Stomach (tissue), 9 donors: ENCODE data around the gene PRKN. TPM values are rescaled to one million over a fixed set of nuclear protein-coding genes. Genes with fewer than 3 reads are reported as not detected.

Source experiments
- DNase-seq, 2 donors: peaks; one replicate each; pipeline versions ENCODE4 v3.0.0 to v3.0.0-alpha.2; 2013 to 2019
- H3K27ac ChIP-seq, 5 donors: fragments of 200-600 bp in 4 of 5; sonication (generic) in 4 of 5; one replicate each; pipeline ENCODE4 v1.5.1; 2013 to 2019; ENCODE audit warnings: mild to moderate bottlenecking in 1 of 5, moderate library complexity in 1 of 5
- H3K27me3 ChIP-seq, 3 donors: fragments of 200-600 bp; sonication (generic); one replicate each; pipeline ENCODE4 v1.5.1; 2017 to 2019; ENCODE audit warnings: mixed run types in 1 of 3
- H3K36me3 ChIP-seq, 4 donors: fragments of 200-600 bp; sonication (generic); 1 replicate in 3 of 4; 2 replicates in 1 of 4; pipeline ENCODE4 v1.5.1; 2016 to 2019
- H3K4me1 ChIP-seq, 4 donors: fragments of 200-600 bp; sonication (generic); one replicate each; pipeline ENCODE4 v1.5.1; 2016 to 2019
- H3K4me3 ChIP-seq, 4 donors: fragments of 200-600 bp; sonication (generic) in 3 of 4; one replicate each; pipeline ENCODE4 v1.5.1; 2016 to 2019; ENCODE audit warnings: mild to moderate bottlenecking in 1 of 4
- H3K9me3 ChIP-seq, 4 donors: fragments of 200-600 bp; sonication (generic); one replicate each; pipeline ENCODE4 v1.5.1; 2016 to 2019
- CTCF ChIP-seq, 7 experiments: fragments of 450-650 bp in 4 of 7; fragments of 200-600 bp in 3 of 7; sonication (generic) in 3 of 7; IDR thresholded peaks; one replicate each; pipeline ENCODE4 v1.5.1; 2016 to 2019; ENCODE audit warnings: antibody characterized with exemption in 7 of 7, control low read depth in 2 of 7, mild to moderate bottlenecking in 1 of 7
- EP300 ChIP-seq: sonication (generic); formaldehyde crosslinking; IDR thresholded peaks from one replicate; pipeline ENCODE4 v1.6.1; 2017; ENCODE audit warnings: antibody characterized with exemption
- POLR2A ChIP-seq, 4 donors: fragments of 450-650 bp; IDR thresholded peaks; one replicate each; pipeline ENCODE4 v1.6.1; 2016; ENCODE audit warnings: antibody characterized with exemption in 4 of 4, control low read depth in 2 of 4, mild to moderate bottlenecking in 1 of 4, moderate library complexity in 1 of 4
- POLR2AphosphoS5 ChIP-seq, 3 donors: sonication (generic); formaldehyde crosslinking; IDR thresholded peaks; one replicate each; pipeline ENCODE4 v1.6.1; 2016; ENCODE audit warnings: antibody characterized with exemption in 3 of 3
- WGBS, 5 donors: extraction: QIAGEN DNeasy Blood & Tissue Kit in 3 of 5; methylation state at CpG; one replicate each; pipeline versions ENCODE4 v1.1.5 to v1.1.7; 2013 to 2018; 5-methylcytosine and 5-hydroxymethylcytosine counted together
- intact Hi-C: fragments of 100-400 bp; cut with DNase I; formaldehyde crosslinking; loops from one replicate; pipeline ENCODE4 v1.15.1; 2023; ENCODE audit warnings: low total_unique reads
- polyA plus RNA-seq, 3 donors: library from polyadenylated mRNA; stranded (reverse); fragments of 200-250 nt; gene quantifications; one replicate each; pipeline ENCODE4 v1.2.3, GENCODE V29; 2013
- total RNA-seq, 5 donors: library from RNA; depleted of rRNA; stranded (reverse); fragments of >200 nt; gene quantifications; one replicate each; pipeline versions ENCODE4 v1.1.0 to v1.2.3, GENCODE V29; 2014 to 2016
- donor health status: healthy with polysubstance abuse.
- donor health status: Bipolar disorder and iron deficiency.
- donor health status: healthy.

The PRKN gene
- total and polyA plus RNA-seq, 8 donors = 0.68 to 19.8 (median 9.5) TPM

- no peak for DNase-seq
- Histone ChIP-seq H3K27me3 (no peaks in the 10 kb centered on the region), H3K4me3 (no peak overlapping the region), H3K4me1 (peaks cover 0 to 25% (median 4%) of the 10 kb centered on the region in 4 donors), H3K27ac (no peak overlapping the region), H3K9me3 (peaks cover 0 to 5% (median under 1%) of the 10 kb centered on the region in 4 donors), H3K36me3 (no peaks in the 10 kb centered on the region)
- intact Hi-C loops = no loop called here
- TF ChIP-seq CTCF (IDR thresholded peaks at IDR 0.05) = no peak
Measured at GRCh38 chr6:162636167-162636566, 91.4 kb downstream of the PRKN start.

DNA sequence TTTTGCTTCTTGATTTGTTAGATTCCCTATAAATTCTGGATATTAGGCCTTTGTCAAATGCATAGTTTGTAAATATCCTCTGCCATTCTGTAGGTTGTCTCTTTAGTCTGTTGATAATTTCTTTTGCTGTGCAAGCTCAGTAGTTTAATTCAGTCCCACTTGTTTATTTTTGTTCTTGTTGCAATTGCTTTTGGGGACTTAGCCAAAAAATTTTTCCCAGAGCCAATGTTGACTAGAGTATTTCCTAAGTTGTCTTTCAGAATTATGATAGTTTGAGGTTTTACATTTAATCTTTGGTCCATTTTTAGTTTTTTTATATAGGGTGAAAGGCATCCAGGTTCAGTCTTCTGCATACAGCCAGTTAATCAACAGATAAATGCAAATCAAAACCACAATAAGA lies 96.0 kb downstream of the PRKN start:
- H3K36me3 ChIP-seq = no peaks in the 10 kb centered on the region
- no peak for DNase-seq
- intact Hi-C loops = no loop called here
- peaks cover 0 to 10% (median 0%) of the 10 kb centered on the region in 4 donors for H3K4me1 ChIP-seq
- no peak overlapping the region for H3K27ac ChIP-seq
- no peaks in the 10 kb centered on the region for H3K27me3 ChIP-seq
- H3K4me3 ChIP-seq = no peak overlapping the region
- H3K9me3 ChIP-seq = peaks cover 0 to 11% (median 2%) of the 10 kb centered on the region in 4 donors
- no peak for TF ChIP-seq POLR2AphosphoS5 (IDR thresholded peaks at IDR 0.05)
- no peak for TF ChIP-seq EP300
- TF ChIP-seq POLR2A (IDR thresholded peaks at IDR 0.05) = no peak
- no peak for TF ChIP-seq CTCF (IDR thresholded peaks at IDR 0.05)

- Histone ChIP-seq H3K27ac (no peak overlapping the region), H3K4me1 (peaks cover 0 to 11% (median 3%) of the 10 kb centered on the region in 4 donors), H3K9me3 (peaks cover 0 to 11% (median 2%) of the 10 kb centered on the region in 4 donors), H3K4me3 (no peak overlapping the region), H3K27me3 (no peaks in the 10 kb centered on the region), H3K36me3 (no peaks in the 10 kb centered on the region)
- no peak for TF ChIP-seq CTCF (IDR thresholded peaks at IDR 0.05)
- TF ChIP-seq EP300 = no peak
- no peak for TF ChIP-seq POLR2AphosphoS5 (IDR thresholded peaks at IDR 0.05)
- TF ChIP-seq POLR2A (IDR thresholded peaks at IDR 0.05) = no peak
- WGBS, 5 donors = 92 to 99% (median 94%) methylated on average over 5 of the region's 5 CpGs
- no peak for DNase-seq
- intact Hi-C loops = no loop called here
Measured at GRCh38 chr6:162630069-162630468, 97.5 kb downstream of the PRKN start.

GRCh38 chr6:162627825-162628224 lies 99.7 kb downstream of the PRKN start:
- no peak overlapping the region for H3K4me3 ChIP-seq
- no peaks in the 10 kb centered on the region for H3K27me3 ChIP-seq
- WGBS, 5 donors = 86 to 94% (median 93%) methylated on average over 5 of the region's 5 CpGs
- H3K9me3 ChIP-seq = peaks cover 0 to 11% (median 2%) of the 10 kb centered on the region in 4 donors
- H3K36me3 ChIP-seq = no peaks in the 10 kb centered on the region
- DNase-seq = no peak
- H3K4me1 ChIP-seq = peaks cover 0 to 11% (median 3%) of the 10 kb centered on the region in 4 donors
- no peak overlapping the region for H3K27ac ChIP-seq
- intact Hi-C loops = no loop called here
- no peak for TF ChIP-seq CTCF (IDR thresholded peaks at IDR 0.05)
- TF ChIP-seq POLR2A (IDR thresholded peaks at IDR 0.05) = no peak
- TF ChIP-seq EP300 = no peak
- no peak for TF ChIP-seq POLR2AphosphoS5 (IDR thresholded peaks at IDR 0.05)
